Astrocyte (in vitro differentiated cells and primary cell): ENCODE measurements around the gene OTOG. TPM values are rescaled to one million over a fixed set of nuclear protein-coding genes. Genes with fewer than 3 reads are reported as not detected.

Source experiments
- DNase-seq: peaks from one replicate; pipeline ENCODE4 v3.0.0-alpha.2; 2010; ENCODE audit warnings: low read depth
- FAIRE-seq: peaks from 2 replicates; lab custom pipeline; 2011; peaks lifted over from hg19 to GRCh38; lab: Jason Lieb, UNC
- H2AFZ ChIP-seq: 2 replicates; pipeline ENCODE4 v1.6.0; 2012; ENCODE audit warnings: low read depth, low read length, inconsistent platforms
- H3K27ac ChIP-seq: 2 replicates; pipeline ENCODE4 v1.5.1; 2011; ENCODE audit warnings: low read depth, low read length, inconsistent platforms
- H3K27me3 ChIP-seq: 2 replicates; pipeline ENCODE4 v1.6.0; 2011; ENCODE audit warnings: low read length, inconsistent platforms; ENCODE audit not compliant: insufficient read depth
- H3K36me3 ChIP-seq: 2 replicates; pipeline ENCODE4 v1.5.1; 2011; ENCODE audit warnings: low read length, inconsistent platforms; ENCODE audit not compliant: insufficient read depth
- H3K4me1 ChIP-seq: 2 replicates; pipeline ENCODE4 v1.5.1; 2011; ENCODE audit warnings: low read length, inconsistent platforms; ENCODE audit not compliant: insufficient read depth
- H3K4me2 ChIP-seq: 2 replicates; pipeline ENCODE4 v1.6.0; 2012; ENCODE audit warnings: low read length, inconsistent platforms
- H3K4me3 ChIP-seq: 2 replicates; pipeline ENCODE4 v1.5.1; 2011; ENCODE audit warnings: low read depth, mild to moderate bottlenecking, low read length, inconsistent platforms; ENCODE audit not compliant: insufficient read depth
- H3K79me2 ChIP-seq: 2 replicates; pipeline ENCODE4 v1.6.0; 2012; ENCODE audit warnings: mild to moderate bottlenecking, low read length, inconsistent platforms; ENCODE audit not compliant: insufficient read depth
- H3K9ac ChIP-seq: 2 replicates; pipeline ENCODE4 v1.6.0; 2012; ENCODE audit warnings: mild to moderate bottlenecking, low read length, inconsistent platforms
- H3K9me3 ChIP-seq: 2 replicates; pipeline ENCODE4 v1.5.1; 2012; ENCODE audit warnings: low read depth, mild to moderate bottlenecking, low read length, inconsistent platforms; ENCODE audit not compliant: insufficient read depth
- H4K20me1 ChIP-seq: 2 replicates; pipeline ENCODE4 v1.6.0; 2012; ENCODE audit warnings: low read length, inconsistent platforms; ENCODE audit not compliant: insufficient read depth
- H3K27ac Mint-ChIP-seq: one replicate; pipeline ENCODE4 v1.8.0; 2021; ENCODE audit warnings: mild to moderate bottlenecking, mixed read lengths; ENCODE audit not compliant: unreplicated experiment
- H3K27me3 Mint-ChIP-seq: one replicate; pipeline ENCODE4 v1.8.0; 2021; ENCODE audit warnings: low read depth, mixed read lengths; ENCODE audit not compliant: unreplicated experiment
- H3K36me3 Mint-ChIP-seq: one replicate; pipeline ENCODE4 v1.8.0; 2021; ENCODE audit warnings: low read depth, mixed read lengths; ENCODE audit not compliant: unreplicated experiment
- H3K4me1 Mint-ChIP-seq: one replicate; pipeline ENCODE4 v1.8.0; 2021; ENCODE audit warnings: low read depth, mixed read lengths; ENCODE audit not compliant: unreplicated experiment
- H3K4me3 Mint-ChIP-seq: one replicate; pipeline ENCODE4 v1.8.0; 2021; ENCODE audit warnings: mild to moderate bottlenecking, moderate library complexity, mixed read lengths; ENCODE audit not compliant: unreplicated experiment
- H3K9me3 Mint-ChIP-seq: one replicate; pipeline ENCODE4 v1.8.0; 2021; ENCODE audit warnings: mild to moderate bottlenecking, mixed read lengths; ENCODE audit not compliant: unreplicated experiment
- CTCF ChIP-seq: IDR thresholded peaks from 2 replicates; pipeline ENCODE4 v1.5.1; 2011; ENCODE audit warnings: low read depth, mild to moderate bottlenecking, inconsistent platforms, low read length, moderate library complexity; ENCODE audit not compliant: insufficient read depth
- EZH2 ChIP-seq: IDR thresholded peaks from 2 replicates; pipeline ENCODE4 v1.6.1; 2012; ENCODE audit warnings: mild to moderate bottlenecking, low read length, inconsistent platforms; ENCODE audit not compliant: insufficient read depth
- total RNA-seq: library from RNA; stranded (reverse); gene quantifications from 2 replicates; pipeline ENCODE4 v1.2.1, GENCODE V29; 2021

The OTOG gene
- total RNA-seq, 1 donor from 2014 or later = not detected

DNA sequence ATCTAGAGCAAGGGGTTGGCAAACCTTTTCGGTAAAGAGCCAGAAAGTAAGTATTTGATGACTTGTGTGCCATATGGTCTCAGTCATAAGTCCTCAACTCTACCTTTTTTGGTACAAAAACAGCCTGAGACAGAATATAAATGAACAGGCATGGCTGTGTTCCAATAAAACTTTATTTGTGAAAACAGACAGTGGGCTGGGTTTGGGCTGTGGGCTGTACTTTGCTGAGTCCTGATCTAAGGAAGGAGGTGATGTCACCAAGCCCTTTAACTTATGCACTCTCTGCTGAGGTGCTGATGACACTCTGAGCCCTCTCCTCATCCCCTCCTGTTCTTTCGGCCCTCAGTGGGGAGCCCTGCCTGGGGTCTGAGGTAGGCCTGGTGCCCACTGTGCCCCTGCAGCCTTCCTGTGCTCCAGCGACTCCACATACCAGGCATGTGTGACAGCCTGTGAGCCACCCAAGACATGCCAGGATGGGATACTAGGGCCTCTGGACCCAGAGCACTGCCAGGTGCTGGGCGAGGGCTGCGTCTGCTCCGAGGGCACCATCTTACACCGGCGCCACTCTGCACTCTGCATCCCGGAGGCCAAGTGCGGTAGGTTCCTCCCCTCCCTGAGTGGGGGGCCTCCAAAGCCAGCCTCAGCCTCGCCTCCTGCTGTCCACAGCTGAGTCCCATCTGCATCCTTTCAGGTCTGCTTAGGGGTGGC, 86.4 kb downstream of the OTOG start:
- no peaks in the 10 kb centered on the region for H3K27me3 ChIP-seq
- Mint-ChIP-seq H3K4me1 (no peaks in the 10 kb centered on the region), H3K4me3 (no peak overlapping the region), H3K27ac (no peak overlapping the region), H3K27me3 (peaks cover 18% of the 10 kb centered on the region), H3K36me3 (peaks cover 2% of the 10 kb centered on the region), H3K9me3 (peaks cover 2% of the 10 kb centered on the region)
- no peak for DNase-seq
- H3K79me2 ChIP-seq = no peaks in the 10 kb centered on the region
- H2AFZ ChIP-seq = no peak overlapping the region
- H3K9ac ChIP-seq = no peak overlapping the region
- no peak overlapping the region for H3K4me3 ChIP-seq
- FAIRE-seq = no peak
- H3K9me3 ChIP-seq = peaks cover 2% of the 10 kb centered on the region
- H3K4me1 ChIP-seq = no peaks in the 10 kb centered on the region
- no peak overlapping the region for H3K27ac ChIP-seq
- TF ChIP-seq EZH2 (no peak), CTCF (no peak)
- H3K4me2 ChIP-seq = no peak overlapping the region
- no peaks in the 10 kb centered on the region for H4K20me1 ChIP-seq
- no peaks in the 10 kb centered on the region for H3K36me3 ChIP-seq

GRCh38 chr11:17633987-17634775, 87.1 kb downstream of the OTOG start:
- peaks cover 2% of the 10 kb centered on the region for H3K9me3 ChIP-seq
- H4K20me1 ChIP-seq = no peaks in the 10 kb centered on the region
- no peaks in the 10 kb centered on the region for H3K27me3 ChIP-seq
- Mint-ChIP-seq H3K9me3 (peaks cover 2% of the 10 kb centered on the region), H3K4me1 (no peaks in the 10 kb centered on the region), H3K36me3 (peaks cover 2% of the 10 kb centered on the region), H3K27me3 (peaks cover 16% of the 10 kb centered on the region), H3K27ac (no peak overlapping the region), H3K4me3 (no peak overlapping the region)
- H3K79me2 ChIP-seq = no peaks in the 10 kb centered on the region
- TF ChIP-seq CTCF (no peak), EZH2 (no peak)
- FAIRE-seq = no peak
- no peak overlapping the region for H3K9ac ChIP-seq
- DNase-seq = no peak
- H2AFZ ChIP-seq = no peak overlapping the region
- no peak overlapping the region for H3K4me3 ChIP-seq
- no peak overlapping the region for H3K4me2 ChIP-seq
- H3K4me1 ChIP-seq = no peaks in the 10 kb centered on the region
- no peaks in the 10 kb centered on the region for H3K36me3 ChIP-seq
- no peak overlapping the region for H3K27ac ChIP-seq
